C4-2B (cell line): ENCODE results near the gene HIP1.

Experiments
- ZFX ChIP-seq: fragments of 450-650 bp; IDR thresholded peaks from 2 replicates; pipeline ENCODE4 v1.6.1; 2017
- TF ChIP-seq, protein P1 (sequence below): fragments of 450-650 bp; conservative IDR thresholded peaks from 2 replicates; pipeline ENCODE4 v1.5.1; 2017; ENCODE audit warnings: mild to moderate bottlenecking

DNA sequence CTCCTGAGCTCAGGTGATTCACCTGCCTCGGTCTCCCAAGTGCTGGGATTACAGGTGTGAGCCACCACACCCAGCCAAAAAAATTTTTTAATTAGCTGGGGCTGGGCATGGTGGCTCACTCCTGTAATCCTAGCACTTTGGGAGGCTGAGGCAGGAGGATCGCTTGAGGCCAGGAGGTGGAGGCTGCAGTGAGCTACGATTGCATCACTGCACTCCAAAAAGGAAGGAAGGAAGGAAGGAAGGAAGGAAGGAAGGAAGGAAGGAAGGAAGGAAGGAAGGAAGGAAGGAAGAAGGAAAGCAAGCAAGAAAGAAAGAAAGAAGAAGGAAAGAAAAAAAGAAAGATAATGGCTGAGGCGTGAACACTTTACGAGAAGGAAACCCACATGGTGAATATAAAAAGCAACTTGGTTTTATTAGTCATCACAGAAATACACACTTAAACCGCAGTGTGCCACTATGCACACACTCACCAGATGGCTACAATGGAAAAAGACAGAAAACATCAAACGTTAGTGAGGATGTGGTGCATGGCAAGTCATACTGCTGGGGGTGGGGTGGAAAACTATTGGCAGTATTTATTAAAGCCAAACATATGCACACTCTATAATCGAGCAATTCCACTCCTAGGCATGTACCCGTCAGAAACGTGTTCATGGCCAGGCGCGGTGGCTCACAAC lies 37.7 kb upstream of the HIP1 start:
- TF ChIP-seq, protein P1, sequence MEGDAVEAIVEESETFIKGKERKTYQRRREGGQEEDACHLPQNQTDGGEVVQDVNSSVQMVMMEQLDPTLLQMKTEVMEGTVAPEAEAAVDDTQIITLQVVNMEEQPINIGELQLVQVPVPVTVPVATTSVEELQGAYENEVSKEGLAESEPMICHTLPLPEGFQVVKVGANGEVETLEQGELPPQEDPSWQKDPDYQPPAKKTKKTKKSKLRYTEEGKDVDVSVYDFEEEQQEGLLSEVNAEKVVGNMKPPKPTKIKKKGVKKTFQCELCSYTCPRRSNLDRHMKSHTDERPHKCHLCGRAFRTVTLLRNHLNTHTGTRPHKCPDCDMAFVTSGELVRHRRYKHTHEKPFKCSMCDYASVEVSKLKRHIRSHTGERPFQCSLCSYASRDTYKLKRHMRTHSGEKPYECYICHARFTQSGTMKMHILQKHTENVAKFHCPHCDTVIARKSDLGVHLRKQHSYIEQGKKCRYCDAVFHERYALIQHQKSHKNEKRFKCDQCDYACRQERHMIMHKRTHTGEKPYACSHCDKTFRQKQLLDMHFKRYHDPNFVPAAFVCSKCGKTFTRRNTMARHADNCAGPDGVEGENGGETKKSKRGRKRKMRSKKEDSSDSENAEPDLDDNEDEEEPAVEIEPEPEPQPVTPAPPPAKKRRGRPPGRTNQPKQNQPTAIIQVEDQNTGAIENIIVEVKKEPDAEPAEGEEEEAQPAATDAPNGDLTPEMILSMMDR: no peak
- no peak for TF ChIP-seq ZFX
